Smooth muscle cell (in vitro differentiated cells): ENCODE measurements around the gene MYO5B. TPM values are rescaled to one million over a fixed set of nuclear protein-coding genes. Genes with fewer than 3 reads are reported as not detected.

Experiments
- DNase-seq: peaks from one replicate; lab custom pipeline; 2025; ENCODE audit not compliant: unreplicated experiment; lab: John Stamatoyannopoulos, UW
- H2AFZ ChIP-seq: fragments of 200-600 bp; sonication (generic); 2 replicates; pipeline ENCODE4 v1.6.0; 2016; ENCODE audit warnings: antibody characterized with exemption, low read depth, mild to moderate bottlenecking
- H3F3A ChIP-seq: fragments of 200-600 bp; sonication (generic); 2 replicates; pipeline ENCODE4 v1.6.0; 2017; ENCODE audit warnings: antibody characterized with exemption, low read depth
- H3K27ac ChIP-seq: fragments of 200-600 bp; sonication (generic); 2 replicates; pipeline ENCODE4 v1.5.1; 2016; ENCODE audit warnings: low read depth, mild to moderate bottlenecking
- H3K27me3 ChIP-seq: fragments of 200-600 bp; sonication (generic); 2 replicates; pipeline ENCODE4 v1.6.1; 2016; ENCODE audit warnings: low read depth, mild to moderate bottlenecking
- H3K36me3 ChIP-seq: fragments of 200-600 bp; sonication (generic); 2 replicates; pipeline ENCODE4 v1.5.1; 2016; ENCODE audit warnings: low read depth
- H3K4me1 ChIP-seq: fragments of 200-600 bp; sonication (generic); 2 replicates; pipeline ENCODE4 v1.5.1; 2016; ENCODE audit warnings: low read depth
- H3K4me2 ChIP-seq: fragments of 200-600 bp; sonication (generic); 2 replicates; pipeline ENCODE4 v1.6.0; 2016; ENCODE audit warnings: mild to moderate bottlenecking
- H3K4me3 ChIP-seq: fragments of 200-600 bp; sonication (generic); 2 replicates; pipeline ENCODE4 v1.5.1; 2016; ENCODE audit warnings: mild to moderate bottlenecking
- H3K79me2 ChIP-seq: fragments of 200-600 bp; sonication (generic); 2 replicates; pipeline ENCODE4 v1.6.0; 2016; ENCODE audit warnings: low read depth, mild to moderate bottlenecking
- H3K9ac ChIP-seq: fragments of 200-600 bp; sonication (generic); 2 replicates; pipeline ENCODE4 v1.6.0; 2016; ENCODE audit warnings: low read depth
- H3K9me3 ChIP-seq: fragments of 200-600 bp; sonication (generic); replicated peaks from 2 replicates; pipeline ENCODE4 v1.5.1; 2016; ENCODE audit warnings: low read depth
- H4K20me1 ChIP-seq: fragments of 200-600 bp; sonication (generic); 2 replicates; pipeline ENCODE4 v1.6.0; 2016; ENCODE audit warnings: low read depth
- CTCF ChIP-seq: fragments of 200-600 bp; sonication (generic); IDR thresholded peaks from 2 replicates; pipeline ENCODE4 v1.5.1; 2017; ENCODE audit warnings: borderline replicate concordance, mild to moderate bottlenecking, antibody characterized with exemption; ENCODE audit not compliant: insufficient read depth, poor library complexity, severe bottlenecking
- WGBS: methylation state at CpG from one replicate; pipeline ENCODE4 v1.1.7; 2016; ENCODE audit warnings: low lambda C conversion rate; 5-methylcytosine and 5-hydroxymethylcytosine counted together
- polyA plus RNA-seq: library from polyadenylated mRNA; unstranded; fragments of >200 nt; fragmentation: Nextera tagmentation; extraction: Ambion mirVana; gene quantifications from 2 replicates; pipeline ENCODE4 v1.2.1, GENCODE V29; 2016
- total RNA-seq: library from RNA; depleted of rRNA; stranded (reverse); fragments of >200 nt; gene quantifications from 2 replicates; pipeline ENCODE4 v1.2.3, GENCODE V29; 2014

The MYO5B gene
- total and polyA plus RNA-seq, 2 experiments from 2014 or later: 1.7 to 25.3 TPM

GRCh38 chr18:50143294-50143693 is 51.7 kb downstream of the MYO5B start:
- Histone ChIP-seq H4K20me1 (peaks cover 3% of the 10 kb centered on the region), H3K79me2 (no peaks in the 10 kb centered on the region), H3K4me1 (no peaks in the 10 kb centered on the region), H3K27ac (no peak overlapping the region), H3K36me3 (no peaks in the 10 kb centered on the region), H3F3A (no peaks in the 10 kb centered on the region), H3K9ac (no peak overlapping the region), H3K4me3 (no peak overlapping the region), H3K9me3 (no peaks in the 10 kb centered on the region), H3K4me2 (no peak overlapping the region), H3K27me3 (peaks cover 8% of the 10 kb centered on the region), H2AFZ (no peak overlapping the region)
- WGBS: 67% methylated on average over 3 of the region's 3 CpGs
- DNase-seq: no peak
- no peak for TF ChIP-seq CTCF

GRCh38 chr18:50142441-50143120 is 52.4 kb downstream of the MYO5B start:
- 87% methylated on average over 6 of the region's 6 CpGs for WGBS
- peaks cover 3% of the 10 kb centered on the region for H4K20me1 ChIP-seq
- H3F3A ChIP-seq: no peaks in the 10 kb centered on the region
- no peak for TF ChIP-seq CTCF
- no peak for DNase-seq
- H3K4me1 ChIP-seq: no peaks in the 10 kb centered on the region
- H3K9me3 ChIP-seq: no peaks in the 10 kb centered on the region
- H3K27ac ChIP-seq: no peak overlapping the region
- no peak overlapping the region for H3K4me3 ChIP-seq
- H3K79me2 ChIP-seq: no peaks in the 10 kb centered on the region
- peaks cover 8% of the 10 kb centered on the region for H3K27me3 ChIP-seq
- H3K4me2 ChIP-seq: no peak overlapping the region
- no peaks in the 10 kb centered on the region for H3K36me3 ChIP-seq
- no peak overlapping the region for H2AFZ ChIP-seq
- no peak overlapping the region for H3K9ac ChIP-seq

- no peak for TF ChIP-seq CTCF
- WGBS: 76% methylated on average over 4 of the region's 4 CpGs
- no peak overlapping the region for H3K4me2 ChIP-seq
- H3K4me3 ChIP-seq: no peak overlapping the region
- H3K9me3 ChIP-seq: no peaks in the 10 kb centered on the region
- DNase-seq: no peak
- H3K79me2 ChIP-seq: no peaks in the 10 kb centered on the region
- H4K20me1 ChIP-seq: no peaks in the 10 kb centered on the region
- H3K27ac ChIP-seq: no peak overlapping the region
- no peak overlapping the region for H3K9ac ChIP-seq
- H3F3A ChIP-seq: no peaks in the 10 kb centered on the region
- H3K36me3 ChIP-seq: no peaks in the 10 kb centered on the region
- peaks cover 15% of the 10 kb centered on the region for H3K27me3 ChIP-seq
- H2AFZ ChIP-seq: no peak overlapping the region
- H3K4me1 ChIP-seq: no peaks in the 10 kb centered on the region
Measured at GRCh38 chr18:50138181-50139064, 56.5 kb downstream of the MYO5B start.
